Right lobe of liver (tissue), 6 donors: ENCODE results near the gene SERTAD1. TPM values are rescaled to one million over a fixed set of nuclear protein-coding genes. Genes with fewer than 3 reads are reported as not detected.

Experiments
- ATAC-seq, 4 donors: fragments of 200-7000 bp; cut with Tn5 transposase; one replicate each; pipeline ENCODE4 v1.9.1; 2020; ENCODE audit warnings: mild to moderate bottlenecking in 4 of 4, moderate library complexity in 4 of 4
- DNase-seq, 3 donors: peaks; one replicate each; pipeline ENCODE4 v3.0.0-alpha.2; 2020
- H3K27ac ChIP-seq, 3 donors: fragments of 200-600 bp; one replicate each; pipeline ENCODE4 v1.8.0; 2022
- H3K27me3 ChIP-seq, 2 donors: fragments of 200-600 bp; one replicate each; pipeline ENCODE4 v1.8.0; 2022
- H3K36me3 ChIP-seq, 4 donors: fragments of 200-600 bp; sonication (generic) in 1 of 4; one replicate each; pipeline versions ENCODE4 v1.5.1 to v1.8.0; 2017 to 2022; ENCODE audit warnings: control low read depth in 1 of 4
- H3K4me1 ChIP-seq, 4 donors: fragments of 200-600 bp; sonication (generic) in 1 of 4; one replicate each; pipeline versions ENCODE4 v1.5.1 to v1.8.0; 2017 to 2022; ENCODE audit warnings: control low read depth in 1 of 4
- H3K4me3 ChIP-seq, 3 donors: fragments of 200-600 bp; one replicate each; pipeline ENCODE4 v1.8.0; 2022
- H3K9me3 ChIP-seq, 4 donors: fragments of 200-600 bp; sonication (generic) in 1 of 4; one replicate each; pipeline versions ENCODE4 v1.5.1 to v1.8.0; 2017 to 2022; ENCODE audit warnings: control low read depth in 1 of 4
- POLR2A ChIP-seq: fragments of 450-650 bp; IDR thresholded peaks from one replicate; pipeline ENCODE4 v1.6.1; 2017; ENCODE audit warnings: antibody characterized with exemption, mild to moderate bottlenecking
- WGBS: methylation state at CpG from one replicate; pipeline ENCODE4 v1.1.6; 2018; ENCODE audit warnings: low coverage, low lambda C conversion rate; ENCODE audit not compliant: insufficient coverage; ENCODE audit errors: missing lambda C conversion rate; 5-methylcytosine and 5-hydroxymethylcytosine counted together
- intact Hi-C, 2 donors: fragments of 100-400 bp; cut with DNase I; formaldehyde crosslinking; loops; one replicate each; pipeline versions ENCODE4 v1.11.2 to v1.14.1; 2022
- total RNA-seq, 6 experiments: library from RNA; depleted of rRNA in 2 of 6; stranded (reverse); fragments of >200 nt in 2 of 6; fragmentation: NEBNext Ultra II Directional in 3 of 6; extraction: Animal tissue kit (Norgen Biotek cat#: 25700) in 3 of 6; gene quantifications; one replicate each; pipeline versions ENCODE4 v1.1.0 to v1.2.4, GENCODE V29; 2016 to 2023
- TF ChIP-seq, protein P1 (sequence below), 4 donors: fragments of 200-600 bp in 3 of 4; fragments of 450-650 bp in 1 of 4; IDR thresholded peaks; one replicate each; pipeline versions ENCODE4 v1.5.1 to v1.8.0; 2016 to 2022; ENCODE audit warnings: antibody characterized with exemption in 4 of 4, mild to moderate bottlenecking in 2 of 4
- donor health status: DM: no; HTN: yes; CAD: no.
- donor health status: DM: no; HTN: no; CAD: no.
- donor health status: DM: no; HTN: no; CAD: no.
- donor health status: DM: no; HTN: yes; CAD: no.
- donor health status: DM: no; HTN: yes; CAD: no.

Gene SERTAD1
- total RNA-seq, 6 experiments from 2014 or later: 3.7 to 11.7 (median 6.2) TPM

DNA sequence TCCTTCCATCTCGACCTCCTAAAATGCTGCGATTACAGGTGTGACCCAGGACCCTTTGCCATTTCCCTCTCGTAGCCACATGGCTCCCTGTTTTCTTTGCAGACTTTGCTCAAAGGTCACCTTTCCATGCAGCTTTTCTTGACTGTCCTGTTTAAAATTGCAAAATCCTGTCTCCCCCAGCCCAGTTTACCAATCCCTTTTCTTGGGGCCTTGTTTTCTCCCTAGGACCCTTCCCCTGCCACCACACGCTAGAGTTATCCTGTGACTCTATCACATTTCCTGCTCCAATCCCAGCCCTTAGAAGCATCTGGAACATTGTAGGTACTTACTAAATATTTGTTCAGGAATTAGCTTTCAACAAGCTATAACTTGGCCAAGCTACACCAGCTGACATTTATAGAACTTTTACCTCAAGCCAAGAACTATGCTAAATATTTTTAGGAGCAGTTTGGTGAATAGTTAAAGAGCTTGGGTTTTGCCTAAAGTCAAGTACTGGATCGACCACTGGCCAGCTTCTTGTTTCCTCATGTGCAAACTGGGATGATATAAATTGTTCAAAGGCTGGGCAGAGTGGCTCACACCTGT lies 27.5 kb upstream of the SERTAD1 start:
- DNase-seq: no peak
- WGBS: 97% methylated on average over 4 of the region's 5 CpGs
- H3K9me3 ChIP-seq: no peaks in the 10 kb centered on the region
- ATAC-seq: no peak
- H3K36me3 ChIP-seq: peaks cover 0 to 38% (median 8%) of the 10 kb centered on the region in 4 donors
- H3K4me1 ChIP-seq: no peaks in the 10 kb centered on the region
- intact Hi-C loops: no loop called here
- H3K27me3 ChIP-seq: no peaks in the 10 kb centered on the region
- H3K4me3 ChIP-seq: no peak overlapping the region
- no peak for TF ChIP-seq POLR2A
- TF ChIP-seq, protein P1, sequence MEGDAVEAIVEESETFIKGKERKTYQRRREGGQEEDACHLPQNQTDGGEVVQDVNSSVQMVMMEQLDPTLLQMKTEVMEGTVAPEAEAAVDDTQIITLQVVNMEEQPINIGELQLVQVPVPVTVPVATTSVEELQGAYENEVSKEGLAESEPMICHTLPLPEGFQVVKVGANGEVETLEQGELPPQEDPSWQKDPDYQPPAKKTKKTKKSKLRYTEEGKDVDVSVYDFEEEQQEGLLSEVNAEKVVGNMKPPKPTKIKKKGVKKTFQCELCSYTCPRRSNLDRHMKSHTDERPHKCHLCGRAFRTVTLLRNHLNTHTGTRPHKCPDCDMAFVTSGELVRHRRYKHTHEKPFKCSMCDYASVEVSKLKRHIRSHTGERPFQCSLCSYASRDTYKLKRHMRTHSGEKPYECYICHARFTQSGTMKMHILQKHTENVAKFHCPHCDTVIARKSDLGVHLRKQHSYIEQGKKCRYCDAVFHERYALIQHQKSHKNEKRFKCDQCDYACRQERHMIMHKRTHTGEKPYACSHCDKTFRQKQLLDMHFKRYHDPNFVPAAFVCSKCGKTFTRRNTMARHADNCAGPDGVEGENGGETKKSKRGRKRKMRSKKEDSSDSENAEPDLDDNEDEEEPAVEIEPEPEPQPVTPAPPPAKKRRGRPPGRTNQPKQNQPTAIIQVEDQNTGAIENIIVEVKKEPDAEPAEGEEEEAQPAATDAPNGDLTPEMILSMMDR (IDR thresholded peaks at IDR 0.05): no peak
- no peak overlapping the region for H3K27ac ChIP-seq

DNA sequence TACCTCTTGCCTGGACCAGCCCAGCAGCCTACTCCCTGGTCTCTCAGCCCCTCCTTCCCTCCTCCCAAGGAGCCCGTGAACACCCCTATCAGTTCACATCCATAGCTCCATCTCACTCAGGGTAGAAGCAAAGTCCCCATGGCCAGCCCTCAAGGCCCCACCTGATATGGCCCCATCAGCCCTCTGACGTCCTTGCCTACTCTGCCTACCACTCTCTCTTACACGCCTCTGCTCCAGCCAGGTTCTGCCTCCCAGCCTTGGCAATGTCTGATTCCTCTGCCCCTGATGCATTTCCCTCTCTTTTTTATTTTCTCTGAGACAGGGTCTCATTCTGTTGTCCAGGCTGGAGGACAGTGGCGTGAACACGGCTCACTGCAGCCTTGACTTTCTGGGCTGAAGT lies 26.2 kb upstream of the SERTAD1 start:
- TF ChIP-seq POLR2A: no peak
- TF ChIP-seq, protein P1 (IDR thresholded peaks at IDR 0.05): no peak
- Histone ChIP-seq H3K4me1 (no peaks in the 10 kb centered on the region), H3K27me3 (no peaks in the 10 kb centered on the region), H3K9me3 (no peaks in the 10 kb centered on the region), H3K27ac (no peak overlapping the region), H3K36me3 (peaks cover 0 to 43% (median 8%) of the 10 kb centered on the region in 4 donors), H3K4me3 (no peak overlapping the region)
- 75% methylated on average over 5 of the region's 5 CpGs for WGBS
- intact Hi-C loops: no loop called here
- DNase-seq: no peak
- ATAC-seq: peak in 2 of 4 donors; percentile 23

- intact Hi-C loops: no loop called here
- ATAC-seq (no peak), DNase-seq (no peak)
- Histone ChIP-seq H3K4me3 (no peak overlapping the region), H3K36me3 (peaks cover 0 to 42% (median 8%) of the 10 kb centered on the region in 4 donors), H3K27ac (no peak overlapping the region), H3K9me3 (no peaks in the 10 kb centered on the region), H3K27me3 (no peaks in the 10 kb centered on the region), H3K4me1 (no peaks in the 10 kb centered on the region)
- TF ChIP-seq, protein P1 (IDR thresholded peaks at IDR 0.05): no peak
- TF ChIP-seq POLR2A: no peak
- 89% methylated on average over 3 of the region's 4 CpGs for WGBS
Observed at GRCh38 chr19:40450664-40451063, 24.9 kb upstream of the SERTAD1 start.

DNA sequence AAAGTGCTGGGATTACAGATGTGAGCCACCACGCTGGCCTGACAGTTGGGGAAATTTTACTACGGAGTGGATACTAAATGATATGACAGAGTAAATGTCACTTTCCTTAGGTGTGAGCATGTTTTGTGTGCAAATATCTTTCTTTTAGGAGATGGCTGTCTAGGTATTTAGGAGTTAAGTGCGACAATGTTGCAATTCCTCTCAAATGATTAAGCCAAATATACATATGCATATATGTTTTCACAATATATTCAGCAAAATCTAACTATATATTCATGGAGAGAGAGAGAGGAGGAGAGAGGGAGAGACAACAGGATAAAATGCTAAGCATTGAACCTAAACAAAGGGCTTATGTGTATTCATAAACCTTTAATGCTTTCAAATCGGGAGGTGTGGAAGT lies 23.7 kb upstream of the SERTAD1 start:
- no peak overlapping the region for H3K4me3 ChIP-seq
- H3K9me3 ChIP-seq: no peaks in the 10 kb centered on the region
- peaks cover 0 to 4% (median 0%) of the 10 kb centered on the region in 4 donors for H3K4me1 ChIP-seq
- WGBS: 89% methylated on average over 4 of the region's 4 CpGs
- ATAC-seq (no peak), DNase-seq (no peak)
- intact Hi-C loops: no loop called here
- TF ChIP-seq POLR2A: no peak
- TF ChIP-seq, protein P1 (IDR thresholded peaks at IDR 0.05): no peak
- H3K27me3 ChIP-seq: no peaks in the 10 kb centered on the region
- H3K36me3 ChIP-seq: peaks cover 0 to 34% (median 5%) of the 10 kb centered on the region in 4 donors
- H3K27ac ChIP-seq: no peak overlapping the region
